Activated naive CD4-positive, alpha-beta T cell treated with anti-CD3 and anti-CD28 coated beads, Interleukin-2, amount 50 U/mL, for 72 hours (primary cell): ENCODE results near the gene C10orf105. TPM values are rescaled to one million over a fixed set of nuclear protein-coding genes. Genes with fewer than 3 reads are reported as not detected.

ENCODE experiments used
- ATAC-seq, 2 donors: fragments of 150-1000 bp; cut with Tn5 transposase; 2 replicates each; pipeline ENCODE4 v1.10.0; 2021; ENCODE audit warnings: mild to moderate bottlenecking in 2 of 2, moderate library complexity in 2 of 2
- DNase-seq, 2 donors: peaks; one replicate each; pipeline ENCODE4 v3.0.0; 2021 to 2022; ENCODE audit warnings: low spot score in 2 of 2
- H3K27ac Mint-ChIP-seq, 2 donors: one replicate each; pipeline ENCODE4 v1.8.0; 2022; ENCODE audit warnings: mild to moderate bottlenecking in 2 of 2, mixed read lengths in 2 of 2
- H3K36me3 Mint-ChIP-seq, 2 donors: one replicate each; pipeline ENCODE4 v1.8.0; 2022; ENCODE audit warnings: mixed read lengths in 2 of 2
- H3K9me3 Mint-ChIP-seq, 2 donors: one replicate each; pipeline ENCODE4 v1.8.0; 2022; ENCODE audit warnings: mixed read lengths in 2 of 2
- total RNA-seq, 2 donors: library from RNA; stranded (reverse); gene quantifications; one replicate each; pipeline ENCODE4 v1.2.3, GENCODE V29; 2022

The C10orf105 gene
- total RNA-seq, 2 donors from 2014 or later = 0.45 to 0.68 TPM

DNA sequence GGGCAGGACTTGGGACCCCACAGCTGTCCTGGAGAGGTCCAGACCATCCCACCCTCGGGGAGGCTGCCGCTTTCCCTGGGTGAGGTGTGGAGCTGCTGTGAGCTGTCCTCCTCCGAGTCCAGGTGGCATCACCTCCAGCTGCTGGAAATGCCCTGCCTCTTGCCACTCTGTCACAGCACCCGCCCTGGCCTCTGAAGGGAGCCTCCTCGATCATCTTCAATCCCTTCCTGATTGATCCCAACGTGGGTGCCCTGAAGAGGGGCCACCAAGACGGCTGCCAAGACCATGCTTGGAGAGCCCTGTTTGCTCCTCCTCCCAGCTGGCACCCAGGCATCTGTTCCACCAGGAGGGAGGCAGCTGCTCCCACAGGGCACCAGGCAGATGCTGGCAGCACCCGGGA lies 4.6 kb downstream of the C10orf105 start:
- ATAC-seq (no peak), DNase-seq (no peak)
- H3K36me3 Mint-ChIP-seq = no peaks in the 10 kb centered on the region
- H3K27ac Mint-ChIP-seq = peak overlapping the region; percentile 52 to 97
- H3K9me3 Mint-ChIP-seq = no peaks in the 10 kb centered on the region

DNA sequence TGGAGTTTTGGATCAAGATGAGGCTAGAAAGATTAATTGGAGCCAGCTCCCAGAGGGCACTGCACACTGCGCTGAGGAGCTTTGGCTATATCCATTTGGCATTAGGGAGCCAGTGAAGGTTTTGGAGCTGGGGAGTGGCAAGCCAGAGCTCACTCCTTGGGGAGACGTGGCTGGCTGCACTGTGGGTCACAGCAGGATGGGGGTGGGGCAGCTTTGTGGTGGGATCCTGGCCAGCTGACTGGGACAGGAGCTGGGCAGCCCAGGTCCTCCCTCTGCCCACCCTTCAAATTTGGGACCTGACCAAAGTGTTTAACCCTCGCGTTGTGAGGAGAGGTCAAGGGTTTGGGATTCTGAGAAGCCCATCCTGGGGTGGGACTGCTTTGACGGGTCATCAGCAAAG lies 5.0 kb downstream of the C10orf105 start:
- DNase-seq (no peak), ATAC-seq (no peak)
- Mint-ChIP-seq H3K36me3 (no peaks in the 10 kb centered on the region), H3K27ac (peak overlapping the region; percentile 97 to 100), H3K9me3 (no peaks in the 10 kb centered on the region)

DNA sequence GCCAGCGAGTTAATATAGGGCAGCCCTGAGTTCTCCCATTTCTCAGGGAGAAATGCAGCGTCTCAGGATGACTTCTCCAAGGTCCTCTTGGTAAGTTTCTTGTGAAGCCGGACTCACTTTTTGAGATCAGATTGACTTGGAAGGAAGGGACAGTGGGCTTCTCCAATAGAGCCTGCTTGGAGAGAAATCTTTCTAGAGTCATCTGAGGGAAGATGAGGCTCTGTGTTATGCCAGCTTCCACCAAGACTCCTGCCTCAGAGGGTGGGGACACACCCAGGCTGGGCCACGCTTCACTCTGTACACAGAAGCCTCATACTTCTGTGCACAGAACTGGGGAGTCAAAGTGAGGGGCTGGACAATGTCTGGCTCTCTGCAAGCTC lies 5.6 kb downstream of the C10orf105 start:
- H3K36me3 Mint-ChIP-seq = no peaks in the 10 kb centered on the region
- H3K9me3 Mint-ChIP-seq = no peaks in the 10 kb centered on the region
- no peak for DNase-seq
- H3K27ac Mint-ChIP-seq = peak overlapping the region; percentile 97 to 100
- ATAC-seq = no peak

DNA sequence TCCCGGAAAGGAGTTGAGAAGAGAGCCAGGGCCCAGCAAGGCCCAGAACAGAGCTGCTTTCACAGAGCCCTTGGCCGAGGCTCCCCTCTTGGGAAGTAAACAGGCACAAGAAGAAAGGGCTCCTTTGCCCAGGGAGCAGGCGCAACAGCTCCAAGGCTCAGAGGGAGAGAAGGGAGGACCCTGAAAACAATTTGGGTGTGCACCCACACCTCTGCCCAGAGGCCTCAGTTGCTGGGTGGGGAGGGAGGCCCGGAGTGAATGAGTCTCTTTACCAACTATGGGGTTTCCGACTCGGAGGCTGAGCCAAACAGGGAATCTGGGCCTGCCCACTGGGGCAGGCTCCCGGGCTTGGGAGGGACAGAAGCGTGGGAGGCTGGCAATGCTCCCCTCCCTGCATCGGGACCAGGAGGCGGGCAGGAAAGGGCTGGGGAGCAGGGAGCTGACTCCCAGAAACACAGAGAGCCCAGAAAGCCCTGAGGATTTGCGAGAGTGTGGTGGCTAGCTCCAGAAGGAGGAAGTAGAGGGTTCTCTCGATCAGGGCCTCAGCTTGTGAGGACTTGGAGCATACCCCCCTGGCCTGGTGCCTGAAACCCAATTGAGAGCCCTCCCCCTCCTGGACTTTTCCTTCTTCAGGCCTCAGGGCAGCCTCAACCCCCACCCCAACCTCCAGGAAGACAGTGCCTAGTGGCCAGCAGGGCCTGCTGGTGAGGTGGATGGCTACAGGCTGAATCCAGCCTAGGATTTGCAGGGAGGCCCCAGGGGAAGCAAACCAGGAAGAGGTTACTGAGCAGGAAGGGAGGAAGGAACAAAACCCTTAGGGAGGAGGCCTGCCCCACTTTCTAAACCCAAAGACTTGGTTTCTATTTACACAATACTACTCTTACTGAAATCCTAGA lies 6.2 kb downstream of the C10orf105 start:
- Mint-ChIP-seq H3K9me3 (no peaks in the 10 kb centered on the region), H3K36me3 (no peaks in the 10 kb centered on the region), H3K27ac (peak overlapping the region; percentile 97 to 100)
- ATAC-seq (peak; percentile 65 to 67), DNase-seq (no peak)

DNA sequence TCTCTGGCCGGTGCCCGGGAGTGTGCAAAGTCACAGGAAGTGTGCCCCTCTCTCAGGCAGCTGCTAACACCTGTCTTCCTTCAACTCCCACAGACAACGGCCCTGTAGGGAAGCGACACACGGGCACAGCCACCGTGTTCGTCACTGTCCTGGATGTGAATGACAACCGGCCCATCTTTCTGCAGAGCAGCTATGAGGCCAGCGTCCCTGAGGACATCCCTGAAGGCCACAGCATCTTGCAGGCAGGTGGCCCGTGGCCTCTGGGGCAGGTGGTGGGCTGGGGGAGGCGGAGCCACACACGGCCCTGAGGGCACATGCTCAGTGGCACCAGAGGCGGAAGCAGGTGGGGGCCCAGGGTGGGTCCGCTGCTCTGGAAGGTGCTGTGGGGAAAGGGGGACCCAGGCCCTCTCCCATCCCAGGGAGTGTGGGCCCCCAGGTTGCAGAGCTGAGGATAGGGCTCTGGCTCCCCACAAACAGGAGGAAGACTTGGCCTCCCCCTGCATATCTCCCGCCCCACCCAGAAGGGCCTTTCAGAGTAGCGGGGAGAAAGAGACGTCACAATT lies 6.9 kb downstream of the C10orf105 start:
- DNase-seq = no peak
- no peaks in the 10 kb centered on the region for H3K9me3 Mint-ChIP-seq

DNA sequence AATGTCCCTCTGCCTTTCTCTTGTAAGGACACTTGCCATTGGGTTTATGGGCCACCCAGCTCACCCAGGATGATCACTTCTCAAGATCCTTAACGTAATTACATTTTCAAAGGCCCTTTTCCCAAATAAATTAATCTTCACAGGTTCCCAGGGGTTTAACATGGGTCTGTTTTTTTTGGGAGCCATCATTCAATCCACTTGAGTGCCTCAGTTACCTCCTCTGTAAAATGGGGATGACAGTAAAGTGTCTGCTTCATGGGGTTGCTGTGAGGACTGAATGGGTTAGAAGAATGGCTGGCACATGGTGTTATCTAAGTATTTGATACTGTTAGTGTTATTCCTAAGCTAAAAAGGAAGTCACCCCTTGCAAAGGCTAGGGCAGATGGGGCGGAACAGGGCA lies 7.4 kb downstream of the C10orf105 start:
- peak overlapping the region; percentile 50 to 97 for H3K27ac Mint-ChIP-seq
- H3K9me3 Mint-ChIP-seq = no peaks in the 10 kb centered on the region
- no peak for ATAC-seq
- H3K36me3 Mint-ChIP-seq = no peaks in the 10 kb centered on the region
- DNase-seq = no peak

More for the DNA sequence above, 6.9 kb downstream of the C10orf105 start:
- Mint-ChIP-seq H3K36me3 (no peaks in the 10 kb centered on the region), H3K27ac (peak overlapping the region; percentile 97 to 100)
- ATAC-seq = peak; percentile 50 to 52

DNA sequence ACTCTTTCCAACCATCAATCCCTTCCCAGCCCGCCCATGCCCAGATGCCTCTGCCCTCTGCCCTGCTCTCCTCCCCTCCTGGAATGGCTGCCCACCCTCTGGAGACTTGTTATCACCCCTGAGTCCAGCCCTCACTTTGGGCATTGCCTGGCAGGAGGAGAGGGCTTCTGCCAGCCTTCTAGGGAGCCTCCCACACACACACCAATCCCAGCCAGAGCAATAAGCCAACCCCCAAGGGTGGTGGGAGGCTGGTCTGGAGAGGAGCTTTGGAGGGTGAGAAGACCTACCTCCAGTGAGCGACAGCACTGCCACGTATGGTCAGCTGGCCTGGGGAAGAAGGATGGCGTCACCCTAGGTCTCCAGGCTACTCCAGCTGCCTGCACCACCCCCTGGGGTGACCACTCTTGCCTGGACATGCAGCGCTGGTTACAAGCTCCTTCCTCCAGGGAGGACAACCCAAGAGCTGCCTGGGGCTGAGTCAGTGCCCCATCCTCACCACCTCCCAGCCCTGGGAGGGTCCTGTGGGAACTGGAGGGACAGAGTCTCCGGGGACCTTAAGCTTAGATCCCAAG lies 8.4 kb downstream of the C10orf105 start:
- Mint-ChIP-seq H3K9me3 (no peaks in the 10 kb centered on the region), H3K36me3 (no peaks in the 10 kb centered on the region), H3K27ac (no peak overlapping the region)
- no peak for DNase-seq
- no peak for ATAC-seq

DNA sequence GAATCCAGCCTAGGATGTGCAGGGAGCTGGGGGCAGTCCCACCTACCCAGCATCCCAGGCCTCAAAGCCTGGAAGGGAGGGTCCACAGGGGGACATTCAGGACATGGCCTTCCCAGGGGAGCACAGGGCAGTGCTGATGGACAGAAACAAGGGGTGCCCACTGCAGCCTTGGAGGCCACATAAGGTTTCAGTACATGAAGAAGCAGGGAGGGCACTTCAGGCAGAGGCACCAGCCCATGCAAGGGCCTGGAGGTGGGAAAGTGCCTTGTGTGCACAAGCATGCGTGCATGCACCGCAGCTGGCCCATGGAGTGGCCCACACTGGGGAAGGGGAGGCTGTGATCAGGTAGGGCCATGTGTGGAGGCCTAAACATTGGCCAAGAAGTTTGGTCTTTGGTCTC lies 9.1 kb downstream of the C10orf105 start:
- ATAC-seq (no peak), DNase-seq (no peak)
- H3K9me3 Mint-ChIP-seq = no peaks in the 10 kb centered on the region
- no peak overlapping the region for H3K27ac Mint-ChIP-seq
- H3K36me3 Mint-ChIP-seq = no peaks in the 10 kb centered on the region

DNA sequence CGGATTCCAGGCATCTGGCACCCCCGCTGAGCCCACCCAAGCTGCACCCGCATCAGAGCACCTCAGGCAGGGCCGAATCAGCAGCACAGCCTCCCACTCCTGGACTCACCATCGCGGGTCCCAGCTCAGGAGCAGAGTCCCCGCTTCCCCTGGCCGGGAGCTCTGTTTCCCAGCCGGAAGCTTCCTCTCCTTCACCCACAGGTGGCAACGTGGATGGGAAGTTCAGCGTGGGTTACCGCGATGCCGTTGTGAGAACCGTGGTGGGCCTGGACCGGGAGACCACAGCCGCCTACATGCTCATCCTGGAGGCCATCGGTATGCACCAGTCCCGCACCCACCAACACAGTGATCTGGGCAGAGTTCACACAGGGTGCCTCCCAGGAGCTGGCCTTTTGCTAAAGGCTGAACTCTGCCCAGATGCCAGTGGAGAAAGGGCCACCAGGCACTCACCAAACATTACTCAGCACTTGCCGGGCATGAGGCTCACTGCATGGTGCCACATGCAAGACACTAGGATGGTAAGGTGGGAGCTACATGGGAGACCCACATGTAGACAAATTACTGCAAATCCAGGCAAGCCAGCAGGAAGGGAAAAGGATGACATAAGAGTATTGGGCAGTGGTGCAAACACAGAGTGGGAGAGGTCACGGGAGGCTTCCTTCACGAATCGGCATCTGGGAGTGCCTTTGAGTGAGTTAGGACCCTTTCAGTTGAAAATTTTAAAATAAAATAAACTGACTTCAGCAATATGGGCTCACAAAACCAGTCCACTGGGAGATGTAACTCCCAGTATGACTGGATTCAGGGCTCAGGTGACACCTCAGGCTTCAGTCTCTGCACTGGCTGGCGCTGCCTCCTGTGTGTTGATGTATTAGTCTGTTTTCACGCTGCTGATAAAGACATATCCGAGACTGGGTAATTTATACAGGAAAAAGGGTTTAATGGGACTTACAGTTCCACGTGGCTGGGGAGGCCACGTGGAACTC lies 10.4 kb downstream of the C10orf105 start:
- DNase-seq = no peak
- H3K9me3 Mint-ChIP-seq = no peaks in the 10 kb centered on the region
- ATAC-seq = no peak
- no peaks in the 10 kb centered on the region for H3K36me3 Mint-ChIP-seq
- H3K27ac Mint-ChIP-seq = no peak overlapping the region

DNA sequence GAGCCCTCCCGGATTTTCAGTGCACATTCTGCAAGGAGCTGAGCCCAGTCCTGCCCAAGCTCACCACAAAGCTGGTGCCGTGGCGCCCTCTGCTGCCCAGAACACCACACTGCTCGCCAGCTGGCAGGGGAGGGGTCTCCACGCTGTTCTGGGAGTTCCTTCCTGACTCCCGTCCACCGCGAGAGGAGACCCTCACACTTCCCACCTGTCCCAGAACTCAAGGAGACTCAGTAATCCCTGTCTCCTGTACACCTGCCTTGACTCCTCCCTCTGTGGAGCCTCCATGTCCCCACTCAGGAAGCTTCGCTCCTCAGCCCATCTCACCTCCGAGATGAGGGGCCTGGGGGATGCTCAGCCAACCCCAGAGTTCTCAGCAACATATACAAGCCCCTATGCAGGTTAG lies 11.3 kb downstream of the C10orf105 start:
- DNase-seq = peak; percentile 67 to 79
- Mint-ChIP-seq H3K9me3 (no peaks in the 10 kb centered on the region), H3K27ac (peak overlapping the region in 1 of 2 donors; percentile 29), H3K36me3 (no peaks in the 10 kb centered on the region)
- peak; percentile 71 to 80 for ATAC-seq

DNA sequence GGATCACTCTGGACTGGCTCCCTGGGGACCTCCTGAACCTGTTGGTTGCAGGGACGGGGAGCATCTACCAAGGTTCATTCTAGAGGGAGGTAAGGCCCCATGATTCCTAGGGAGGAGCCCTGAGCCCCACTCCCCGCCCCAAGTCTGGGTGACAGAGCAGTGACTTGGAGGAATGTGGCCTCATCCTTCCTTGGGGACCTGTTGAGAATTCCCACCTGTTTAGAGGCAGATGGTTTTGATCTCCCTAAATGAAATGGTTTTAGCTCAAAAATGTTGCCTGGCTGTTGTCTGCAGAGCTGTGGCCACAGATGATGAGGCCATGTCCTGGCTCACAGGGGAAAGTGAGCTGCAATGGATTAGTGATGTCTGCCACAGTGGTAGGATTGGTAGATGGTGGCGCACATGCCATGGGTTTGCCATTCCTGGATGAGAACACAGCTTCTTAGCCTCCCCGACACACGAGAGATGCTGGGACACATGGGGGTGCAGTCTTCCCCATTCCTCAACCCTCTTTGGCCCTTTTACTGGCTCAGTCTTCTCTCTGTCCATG lies 12.3 kb downstream of the C10orf105 start:
- no peaks in the 10 kb centered on the region for H3K36me3 Mint-ChIP-seq
- ATAC-seq = no peak
- DNase-seq = no peak
- no peaks in the 10 kb centered on the region for H3K9me3 Mint-ChIP-seq
- no peak overlapping the region for H3K27ac Mint-ChIP-seq

DNA sequence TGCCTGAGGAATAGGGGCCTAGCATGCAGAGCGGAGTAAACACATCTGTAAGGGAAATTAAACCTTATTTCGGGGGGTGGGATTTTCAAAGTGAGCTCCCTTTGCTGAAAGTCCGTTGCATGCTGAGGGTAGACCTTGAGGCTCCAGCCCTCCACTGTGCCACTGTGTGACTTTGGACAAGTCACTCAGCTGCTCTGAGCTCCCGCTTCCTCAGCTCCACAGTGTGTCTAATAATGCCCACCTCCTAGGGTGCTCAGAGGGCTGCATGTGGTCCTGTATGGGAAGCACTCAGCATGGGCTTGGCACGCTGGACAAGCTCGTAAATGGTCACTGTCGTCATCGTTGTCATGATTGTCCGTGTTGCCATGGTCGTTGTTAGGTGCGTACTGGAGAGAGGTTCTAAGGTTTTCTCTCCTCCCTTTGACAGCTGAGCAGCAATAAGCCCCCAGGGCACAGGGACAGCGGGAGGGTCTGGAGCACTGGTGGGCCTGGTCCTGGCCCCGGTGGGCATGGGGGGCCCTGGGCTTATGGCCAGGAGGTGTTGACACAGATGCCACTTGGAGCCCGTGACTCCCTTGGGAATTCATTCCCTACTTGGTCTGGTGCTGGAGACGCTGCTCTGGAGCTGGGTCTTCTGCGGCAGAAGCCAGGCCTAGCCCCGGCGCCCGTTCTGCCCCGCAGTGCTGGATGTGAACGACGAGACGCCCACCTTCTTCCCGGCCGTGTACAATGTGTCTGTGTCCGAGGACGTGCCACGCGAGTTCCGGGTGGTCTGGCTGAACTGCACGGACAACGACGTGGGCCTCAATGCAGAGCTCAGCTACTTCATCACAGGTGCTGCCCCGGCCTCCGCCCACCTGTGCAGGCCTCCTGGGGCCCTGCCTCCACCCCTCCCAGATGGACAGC lies 13.1 kb downstream of the C10orf105 start:
- H3K9me3 Mint-ChIP-seq = no peaks in the 10 kb centered on the region
- no peak for ATAC-seq
- no peak overlapping the region for H3K27ac Mint-ChIP-seq
- DNase-seq = no peak
- H3K36me3 Mint-ChIP-seq = no peaks in the 10 kb centered on the region

DNA sequence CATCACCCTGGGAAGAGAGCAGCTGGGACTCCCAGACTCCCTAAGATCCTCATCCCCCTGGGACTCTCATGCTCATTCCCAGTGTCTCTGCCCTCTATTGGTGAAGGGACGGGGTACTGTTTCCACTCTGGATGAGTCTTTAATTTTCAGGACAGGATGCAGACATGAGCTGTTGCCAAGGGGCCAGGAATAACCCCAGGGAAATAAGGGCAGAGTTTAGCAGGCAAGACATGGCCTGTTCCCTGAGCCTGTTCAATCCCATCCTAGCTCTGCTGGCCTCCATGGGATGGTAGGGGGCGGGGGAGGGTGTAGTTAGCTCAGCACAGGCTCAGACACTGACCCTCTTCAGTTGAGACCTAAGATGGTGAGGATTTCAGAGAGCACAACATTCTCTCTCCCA lies 14.0 kb downstream of the C10orf105 start:
- H3K9me3 Mint-ChIP-seq = no peaks in the 10 kb centered on the region
- no peaks in the 10 kb centered on the region for H3K36me3 Mint-ChIP-seq
- H3K27ac Mint-ChIP-seq = peak overlapping the region in 1 of 2 donors; percentile 29
- ATAC-seq = no peak
- DNase-seq = no peak

DNA sequence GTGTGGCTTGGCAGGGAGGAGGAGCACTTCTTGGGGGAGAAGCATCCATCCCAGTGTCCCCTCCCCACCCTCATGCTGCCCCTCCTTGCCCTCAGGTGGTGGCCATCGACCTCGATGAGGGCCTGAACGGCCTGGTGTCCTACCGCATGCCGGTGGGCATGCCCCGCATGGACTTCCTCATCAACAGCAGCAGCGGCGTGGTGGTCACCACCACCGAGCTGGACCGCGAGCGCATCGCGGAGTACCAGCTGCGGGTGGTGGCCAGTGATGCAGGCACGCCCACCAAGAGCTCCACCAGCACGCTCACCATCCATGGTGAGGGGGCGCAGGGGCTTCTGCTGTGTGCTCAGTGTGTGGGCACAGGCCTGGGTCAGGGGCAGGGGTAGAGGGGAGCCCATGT lies 14.8 kb downstream of the C10orf105 start:
- ATAC-seq (no peak), DNase-seq (no peak)

DNA sequence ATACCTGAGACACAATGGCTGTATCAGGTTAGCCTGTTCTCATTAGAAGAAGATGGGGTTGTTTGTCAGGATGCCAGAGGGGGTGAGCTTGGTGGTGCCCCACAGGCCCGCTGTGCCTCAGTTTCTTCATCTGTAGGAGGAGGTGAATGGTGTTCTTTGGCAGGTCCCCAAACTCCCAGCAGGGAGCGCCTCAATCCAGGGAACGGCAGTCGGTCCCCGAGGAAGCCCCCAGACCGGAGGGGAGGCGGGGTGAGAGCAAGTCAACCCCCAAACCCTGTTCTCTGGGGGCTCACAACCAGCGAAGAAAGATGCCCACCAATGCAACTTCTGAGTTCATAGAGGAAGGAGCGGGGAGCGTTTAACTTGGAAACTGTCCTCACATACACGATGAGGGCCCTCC lies 16.0 kb downstream of the C10orf105 start:
- Mint-ChIP-seq H3K9me3 (no peaks in the 10 kb centered on the region), H3K36me3 (no peaks in the 10 kb centered on the region), H3K27ac (peak overlapping the region in 1 of 2 donors; percentile 60)
- ATAC-seq = no peak
- DNase-seq = no peak

More for the DNA sequence above, 14.8 kb downstream of the C10orf105 start:
- H3K27ac Mint-ChIP-seq = no peak overlapping the region
- no peaks in the 10 kb centered on the region for H3K36me3 Mint-ChIP-seq
- H3K9me3 Mint-ChIP-seq = no peaks in the 10 kb centered on the region
